B cell (primary cell): ENCODE measurements around the gene STXBP4. TPM values are rescaled to one million over a fixed set of nuclear protein-coding genes. Genes with fewer than 3 reads are reported as not detected.

Experiments
- ATAC-seq: fragments of 200-7000 bp; cut with Tn5 transposase; one replicate; pipeline ENCODE4 v1.10.0; 2021; ENCODE audit warnings: low read depth, mild to moderate bottlenecking, moderate number of reproducible peaks, moderate library complexity
- CTCF ChIA-PET: fragments of 350-600 bp; sonication (Branson Sonifier 250); formaldehyde crosslinking; loops from one replicate; lab custom pipeline; 2021; ENCODE audit warnings: antibody characterized with exemption, inconsistent platforms; lab: Charles Lee
- POLR2A ChIA-PET: fragments of 350-600 bp; sonication (Branson Sonifier 250); formaldehyde crosslinking; loops from one replicate; lab custom pipeline; 2021; ENCODE audit warnings: antibody characterized with exemption; lab: Charles Lee
- DNase-seq: peaks from one replicate; pipeline ENCODE4 v3.0.0; 2013
- H2AFZ ChIP-seq: 2 replicates; pipeline ENCODE4 v1.6.1; 2012; ENCODE audit warnings: mild to moderate bottlenecking, low read depth, low read length; ENCODE audit not compliant: insufficient read depth, poor library complexity, severe bottlenecking
- H3K27ac ChIP-seq, 2 donors: 1 replicate in 1 of 2; 2 replicates in 1 of 2; pipeline ENCODE4 v1.5.1; 2012 to 2013; ENCODE audit warnings: low read length in 2 of 2, mild to moderate bottlenecking in 2 of 2, moderate library complexity in 1 of 2
- H3K27me3 ChIP-seq, 4 experiments: fragments of 200-600 bp in 1 of 4; sonication (generic) in 1 of 4; replicated peaks in 1 of 4; 1 replicate in 2 of 4; 2 replicates in 2 of 4; pipeline versions ENCODE4 v1.6.1 to v1.7.0; 2013 to 2016; ENCODE audit warnings: low read length in 3 of 4, mild to moderate bottlenecking in 2 of 4, mixed read lengths in 1 of 4, moderate library complexity in 1 of 4; ENCODE audit not compliant: insufficient read depth in 4 of 4, control insufficient read depth in 3 of 4; ENCODE audit errors: control extremely low read depth in 1 of 4
- H3K36me3 ChIP-seq, 2 experiments: replicated peaks in 1 of 2; 1 replicate in 1 of 2; 2 replicates in 1 of 2; pipeline versions ENCODE4 v1.6.1 to v1.7.1; 2013; ENCODE audit warnings: low read length in 1 of 2; ENCODE audit not compliant: insufficient read depth in 2 of 2, control insufficient read depth in 1 of 2; ENCODE audit errors: control extremely low read depth in 1 of 2, extremely low read depth in 1 of 2
- H3K4me1 ChIP-seq, 2 donors: fragments of 200-600 bp in 1 of 2; sonication (generic) in 1 of 2; 1 replicate in 1 of 2; 2 replicates in 1 of 2; pipeline versions ENCODE4 v1.5.1 to v1.6.1; 2013 to 2017; ENCODE audit warnings: low read length in 2 of 2; ENCODE audit not compliant: control insufficient read depth in 2 of 2, insufficient read depth in 2 of 2
- H3K4me2 ChIP-seq: replicated peaks from 2 replicates; pipeline ENCODE3; 2012; ENCODE audit warnings: mild to moderate bottlenecking, low read depth, low read length; ENCODE audit not compliant: poor library complexity, severe bottlenecking
- H3K4me3 ChIP-seq, 5 experiments: fragments of 200-600 bp in 1 of 5; sonication (generic) in 1 of 5; 1 replicate in 3 of 5; 2 replicates in 2 of 5; pipeline versions ENCODE4 v1.5.1 to v1.7.0; 2011 to 2016; ENCODE audit warnings: low read length in 4 of 5, mild to moderate bottlenecking in 4 of 5, low read depth in 2 of 5, control low read depth in 1 of 5, moderate library complexity in 1 of 5; ENCODE audit not compliant: insufficient read depth in 1 of 5; ENCODE audit errors: control extremely low read depth in 1 of 5, extremely low read depth in 1 of 5
- H3K79me2 ChIP-seq: fragments of 200-600 bp; sonication (generic); one replicate; pipeline ENCODE4 v1.6.0; 2016; ENCODE audit warnings: low read length; ENCODE audit not compliant: control insufficient read depth, insufficient read depth
- H3K9ac ChIP-seq: fragments of 200-600 bp; sonication (generic); 2 replicates; pipeline ENCODE4 v1.6.1; 2017; ENCODE audit warnings: mild to moderate bottlenecking, low read length, moderate library complexity
- H3K9me3 ChIP-seq, 3 donors: one replicate each; pipeline versions ENCODE4 v1.6.1 to v1.7.1; 2013; ENCODE audit warnings: low read length in 2 of 3; ENCODE audit not compliant: control insufficient read depth in 2 of 3, insufficient read depth in 1 of 3; ENCODE audit errors: control extremely low read depth in 1 of 3
- H4K20me1 ChIP-seq: 2 replicates; pipeline ENCODE4 v1.6.0; 2012; ENCODE audit warnings: mild to moderate bottlenecking, low read length; ENCODE audit not compliant: insufficient read depth, control insufficient read depth, poor library complexity, severe bottlenecking
- H3K27ac Mint-ChIP-seq: one replicate; pipeline ENCODE4 v1.8.0; 2021; ENCODE audit warnings: mixed read lengths
- H3K27me3 Mint-ChIP-seq: one replicate; pipeline ENCODE4 v1.8.0; 2021; ENCODE audit warnings: mixed read lengths
- H3K4me1 Mint-ChIP-seq: one replicate; pipeline ENCODE4 v1.8.0; 2021; ENCODE audit warnings: mixed read lengths
- H3K4me3 Mint-ChIP-seq: one replicate; pipeline ENCODE4 v1.8.0; 2021; ENCODE audit warnings: mixed read lengths
- H3K9me3 Mint-ChIP-seq: one replicate; pipeline ENCODE4 v1.8.0; 2022; ENCODE audit warnings: mixed read lengths; ENCODE audit not compliant: insufficient read depth
- EZH2 ChIP-seq: IDR thresholded peaks from 2 replicates; pipeline ENCODE4 v1.6.1; 2012; ENCODE audit warnings: borderline replicate concordance, low read depth, mild to moderate bottlenecking, moderate library complexity, low read length; ENCODE audit not compliant: insufficient read depth, poor library complexity, severe bottlenecking
- WGBS: methylation state at CpG from one replicate; pipeline ENCODE4 v1.1.5; 2013; ENCODE audit warnings: missing lambda C conversion rate; ENCODE audit not compliant: insufficient coverage; 5-methylcytosine and 5-hydroxymethylcytosine counted together
- intact Hi-C: fragments of 100-400 bp; cut with micrococcal nuclease; formaldehyde crosslinking; loops from one replicate; pipeline ENCODE4 v1.10.0; 2022
- polyA plus RNA-seq: library from polyadenylated mRNA; depleted of rRNA; stranded (reverse); fragments of >200 nt; gene quantifications from 2 replicates; pipeline ENCODE4 v1.2.3, GENCODE V29; 2012
- total RNA-seq, 2 donors: library from RNA; stranded (reverse); fragments of 120-200 nt in 1 of 2; gene quantifications; 1 replicate in 1 of 2; 2 replicates in 1 of 2; pipeline versions ENCODE4 v1.2.3 to v1.2.4, GENCODE V29; 2013 to 2022
- TF ChIP-seq, protein P1 (sequence below): fragments of 200-600 bp; IDR thresholded peaks from one replicate; pipeline ENCODE4 v1.8.0; 2022; ENCODE audit warnings: antibody characterized with exemption, mild to moderate bottlenecking

Gene STXBP4
- total and polyA plus RNA-seq, 2 donors (not counting 1 experiment from before 2014, with no cell fraction given), result 1.2 to 11.4 TPM

DNA sequence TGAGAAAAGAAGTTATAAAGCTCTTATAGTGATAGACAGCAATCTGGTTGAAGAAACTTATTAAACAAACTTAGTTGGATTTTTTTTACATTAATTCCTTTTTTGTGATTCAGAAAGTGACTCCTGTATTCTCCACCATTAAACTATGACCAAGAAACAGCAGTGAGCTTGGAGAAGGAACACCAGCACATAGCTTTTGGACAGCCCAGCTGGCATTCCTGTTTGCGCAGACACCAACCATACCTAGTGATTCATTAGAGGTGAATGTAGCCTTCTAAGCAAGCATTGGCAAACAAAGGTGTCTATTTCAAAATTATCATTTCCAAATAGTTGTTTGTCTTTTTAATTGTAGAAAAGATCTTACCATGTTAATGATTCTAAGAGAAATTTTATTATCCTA, 94.4 kb downstream of the STXBP4 start:
- no peaks in the 10 kb centered on the region for H3K4me1 ChIP-seq
- WGBS, result no CpG with 5 or more reads among the region's 1 CpG
- no peaks in the 10 kb centered on the region for H4K20me1 ChIP-seq
- H3K27me3 Mint-ChIP-seq, result no peaks in the 10 kb centered on the region
- no peak overlapping the region for H3K27ac ChIP-seq
- H3K4me3 Mint-ChIP-seq, result no peak overlapping the region
- ChIA-PET CTCF (no interaction called here), POLR2A (no interaction called here)
- H3K27ac Mint-ChIP-seq, result no peak overlapping the region
- no peaks in the 10 kb centered on the region for H3K36me3 ChIP-seq
- DNase-seq, result no peak
- H3K79me2 ChIP-seq, result no peaks in the 10 kb centered on the region
- intact Hi-C loops, result no loop called here
- H3K4me3 ChIP-seq, result no peak overlapping the region
- H3K4me2 ChIP-seq, result no peak overlapping the region
- H2AFZ ChIP-seq, result no peak overlapping the region
- no peaks in the 10 kb centered on the region for H3K27me3 ChIP-seq
- TF ChIP-seq, protein P1, sequence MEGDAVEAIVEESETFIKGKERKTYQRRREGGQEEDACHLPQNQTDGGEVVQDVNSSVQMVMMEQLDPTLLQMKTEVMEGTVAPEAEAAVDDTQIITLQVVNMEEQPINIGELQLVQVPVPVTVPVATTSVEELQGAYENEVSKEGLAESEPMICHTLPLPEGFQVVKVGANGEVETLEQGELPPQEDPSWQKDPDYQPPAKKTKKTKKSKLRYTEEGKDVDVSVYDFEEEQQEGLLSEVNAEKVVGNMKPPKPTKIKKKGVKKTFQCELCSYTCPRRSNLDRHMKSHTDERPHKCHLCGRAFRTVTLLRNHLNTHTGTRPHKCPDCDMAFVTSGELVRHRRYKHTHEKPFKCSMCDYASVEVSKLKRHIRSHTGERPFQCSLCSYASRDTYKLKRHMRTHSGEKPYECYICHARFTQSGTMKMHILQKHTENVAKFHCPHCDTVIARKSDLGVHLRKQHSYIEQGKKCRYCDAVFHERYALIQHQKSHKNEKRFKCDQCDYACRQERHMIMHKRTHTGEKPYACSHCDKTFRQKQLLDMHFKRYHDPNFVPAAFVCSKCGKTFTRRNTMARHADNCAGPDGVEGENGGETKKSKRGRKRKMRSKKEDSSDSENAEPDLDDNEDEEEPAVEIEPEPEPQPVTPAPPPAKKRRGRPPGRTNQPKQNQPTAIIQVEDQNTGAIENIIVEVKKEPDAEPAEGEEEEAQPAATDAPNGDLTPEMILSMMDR, result no peak
- TF ChIP-seq EZH2, result no peak
- H3K9me3 ChIP-seq, result no peaks in the 10 kb centered on the region
- no peak overlapping the region for H3K9ac ChIP-seq
- ATAC-seq, result no peak
- no peaks in the 10 kb centered on the region for H3K9me3 Mint-ChIP-seq
- no peaks in the 10 kb centered on the region for H3K4me1 Mint-ChIP-seq

GRCh38 chr17:55063885-55064874, 95.6 kb downstream of the STXBP4 start:
- Mint-ChIP-seq H3K27ac (no peak overlapping the region), H3K9me3 (no peaks in the 10 kb centered on the region), H3K4me1 (no peaks in the 10 kb centered on the region), H3K4me3 (no peak overlapping the region), H3K27me3 (no peaks in the 10 kb centered on the region)
- POLR2A ChIA-PET, result no interaction called here
- Histone ChIP-seq H3K36me3 (no peaks in the 10 kb centered on the region), H3K9ac (no peak overlapping the region), H3K27ac (no peak overlapping the region), H4K20me1 (no peaks in the 10 kb centered on the region), H2AFZ (no peak overlapping the region), H3K79me2 (no peaks in the 10 kb centered on the region), H3K4me3 (no peak overlapping the region), H3K27me3 (no peaks in the 10 kb centered on the region), H3K4me1 (no peaks in the 10 kb centered on the region), H3K9me3 (no peaks in the 10 kb centered on the region), H3K4me2 (no peak overlapping the region)
- 82% methylated on average over 9 of the region's 16 CpGs for WGBS
- ATAC-seq, result no peak
- CTCF ChIA-PET, result no interaction called here
- TF ChIP-seq, protein P1, result no peak
- no peak for TF ChIP-seq EZH2
- intact Hi-C loops, result no loop called here
- DNase-seq, result no peak
